K562 (cell line): ENCODE results near the gene PMPCA. TPM values are rescaled to one million over a fixed set of nuclear protein-coding genes. Genes with fewer than 3 reads are reported as not detected.

Experiments used
- ATAC-seq: fragments of 200-7000 bp; cut with Tn5 transposase; 3 replicates; pipeline ENCODE4 v1.9.1; 2020; ENCODE audit warnings: moderate library complexity
- BruUV-seq: library from RNA; stranded (reverse); fragments of 400-500 nt; replicated peaks from 2 replicates; lab custom pipeline; 2021; lab: Mats Ljungman, UMichigan
- CTCF ChIA-PET: fragments of 300-600 bp; formaldehyde crosslinking; extraction: SDS; loops from one replicate; lab custom pipeline; 2021; ENCODE audit warnings: low intra/inter-chr PET ratio; lab: Yijun Ruan, JAX
- POLR2A ChIA-PET: fragments of 300-600, 350-650 bp; sonication (Branson Sonifier 250); formaldehyde crosslinking; extraction: SDS; loops from one replicate; lab custom pipeline; 2021; ENCODE audit warnings: antibody characterized with exemption, inconsistent platforms; lab: Yijun Ruan, JAX
- DNase-seq, 4 experiments: peaks; one replicate each; pipeline versions ENCODE4 v3.0.0 to v3.0.0-alpha.2; 2011 to 2018; ENCODE audit warnings: low spot score in 3 of 4, mixed read lengths in 3 of 4; ENCODE audit errors: extremely low read depth in 1 of 4
- FAIRE-seq: peaks from 2 replicates; lab custom pipeline; 2011; peaks lifted over from hg19 to GRCh38; lab: Jason Lieb, UNC
- H2AFZ ChIP-seq: 2 replicates; pipeline ENCODE4 v1.6.0; 2011; ENCODE audit warnings: low read depth, low read length, control low read depth, inconsistent platforms
- H3K27ac ChIP-seq: fragments of 200-600 bp; 3 replicates; pipeline ENCODE4 v1.8.0; 2011; ENCODE audit warnings: low read depth, mild to moderate bottlenecking, control low read depth, inconsistent platforms, low read length, moderate library complexity, mixed read lengths; ENCODE audit errors: extremely low read depth
- H3K27me3 ChIP-seq, 2 experiments: fragments of 300-600 bp in 1 of 2; 2 replicates in 1 of 2; 3 replicates in 1 of 2; pipeline versions ENCODE4 v1.6.0 to v1.8.0; 2011; ENCODE audit warnings: inconsistent platforms in 2 of 2, low read length in 2 of 2, mild to moderate bottlenecking in 1 of 2, mixed read lengths in 1 of 2, moderate library complexity in 1 of 2; ENCODE audit not compliant: control insufficient read depth in 2 of 2, insufficient read depth in 2 of 2
- H3K36me3 ChIP-seq: fragments of 300-600 bp; 3 replicates; pipeline ENCODE4 v1.8.0; 2011; ENCODE audit warnings: mild to moderate bottlenecking, low read length, inconsistent platforms; ENCODE audit not compliant: control insufficient read depth, insufficient read depth
- H3K4me1 ChIP-seq, 2 experiments: fragments of 200-600 bp in 1 of 2; replicated peaks in 1 of 2; 2 replicates in 1 of 2; 3 replicates in 1 of 2; pipeline versions ENCODE4 v1.5.1 to v1.8.0; 2011; ENCODE audit warnings: inconsistent platforms in 2 of 2, low read length in 2 of 2, mild to moderate bottlenecking in 1 of 2, mixed read lengths in 1 of 2, moderate library complexity in 1 of 2; ENCODE audit not compliant: control insufficient read depth in 2 of 2, insufficient read depth in 2 of 2
- H3K4me2 ChIP-seq: 2 replicates; pipeline ENCODE4 v1.6.1; 2011; ENCODE audit warnings: low read length, control low read depth, inconsistent platforms, mixed read lengths; ENCODE audit not compliant: insufficient read depth
- H3K4me3 ChIP-seq: fragments of 200-600 bp; sonication (generic), shearing (Covaris generic); 2 replicates; pipeline ENCODE4 v1.5.1; 2016; ENCODE audit warnings: control low read depth, inconsistent platforms
- H3K79me2 ChIP-seq: fragments of 200-600 bp; 3 replicates; pipeline ENCODE4 v1.8.0; 2011; ENCODE audit warnings: low read length, inconsistent platforms; ENCODE audit not compliant: control insufficient read depth, insufficient read depth
- H3K9ac ChIP-seq, 2 experiments: 2 replicates each; pipeline versions ENCODE4 v1.6.0 to v1.6.1; 2011; ENCODE audit warnings: low read depth in 2 of 2, low read length in 2 of 2, control low read depth in 1 of 2, inconsistent platforms in 1 of 2, mild to moderate bottlenecking in 1 of 2, mixed read lengths in 1 of 2; ENCODE audit not compliant: insufficient read depth in 1 of 2
- H3K9me1 ChIP-seq: one replicate; pipeline ENCODE4 v1.6.0; 2011; ENCODE audit warnings: inconsistent platforms, mild to moderate bottlenecking, low read length, moderate library complexity; ENCODE audit not compliant: control insufficient read depth, insufficient read depth
- H3K9me3 ChIP-seq: replicated peaks from 2 replicates; pipeline ENCODE4 v1.5.1; 2011; ENCODE audit warnings: low read depth, low read length, inconsistent platforms; ENCODE audit not compliant: control insufficient read depth, insufficient read depth
- H4K20me1 ChIP-seq: replicated peaks from 2 replicates; pipeline ENCODE4 v1.6.1; 2011; ENCODE audit warnings: low read length, inconsistent platforms, mixed read lengths; ENCODE audit not compliant: control insufficient read depth, insufficient read depth
- BRD9 ChIP-seq: fragments of 450-650 bp; IDR thresholded peaks from 2 replicates; pipeline ENCODE4 v1.6.1; 2018; ENCODE audit warnings: low read depth; ENCODE audit not compliant: partially characterized antibody
- KDM5B ChIP-seq: fragments of 200-600 bp; sonication (generic); IDR thresholded peaks from 2 replicates; pipeline ENCODE4 v1.6.1; 2012; ENCODE audit warnings: low read depth, mild to moderate bottlenecking, moderate library complexity, low read length, control low read depth, inconsistent platforms; ENCODE audit not compliant: insufficient replicate concordance
- MEF2A ChIP-seq: IDR thresholded peaks from 2 replicates; pipeline ENCODE4 v1.6.1; 2011; ENCODE audit warnings: low read depth, mild to moderate bottlenecking, low read length, moderate library complexity; ENCODE audit not compliant: control insufficient read depth
- POLR2G ChIP-seq: fragments of 200-400 bp; formaldehyde crosslinking; IDR thresholded peaks from 2 replicates; pipeline ENCODE4 v1.6.1; 2017; ENCODE audit warnings: low read depth, mild to moderate bottlenecking, antibody characterized with exemption, low read length, moderate library complexity
- ZNF79 ChIP-seq: fragments of 250-450 bp; sonication (Bioruptor Pico); IDR thresholded peaks from 2 replicates; pipeline ENCODE4 v1.4.0; 2020; ENCODE audit warnings: low read depth, mild to moderate bottlenecking, moderate library complexity
- WGBS: fragments of 100-300 bp; shearing (Covaris generic); methylation state at CpG from one replicate; pipeline ENCODE4 v1.1.6; 2016; ENCODE audit warnings: low coverage, mixed read lengths; ENCODE audit not compliant: insufficient coverage; ENCODE audit errors: missing lambda C conversion rate; 5-methylcytosine and 5-hydroxymethylcytosine counted together
- in situ Hi-C: fragments of 300-500 bp; cut with MboI; formaldehyde crosslinking; loops from 4 replicates; pipeline ENCODE4 v1.15.0; 2018; ENCODE audit warnings: inconsistent platforms, mixed read lengths
- intact Hi-C: fragments of 100-400 bp; cut with micrococcal nuclease; formaldehyde crosslinking; loops from 2 replicates; pipeline ENCODE4 v1.14.2; 2022
- polyA plus RNA-seq, 8 experiments: library from polyadenylated mRNA; depleted of rRNA in 4 of 8; stranded (reverse) in 5 of 8; unstranded in 3 of 8; fragments of >200 nt; fragmentation: Nextera tagmentation in 2 of 8; fragmentation: Illumina TruSeq in 1 of 8; extraction: Ambion mirVana in 2 of 8; extraction: Trizol in 1 of 8; gene quantifications; 2 replicates each; pipeline versions ENCODE4 v1.2.1 to v1.2.3, GENCODE V29; 2011 to 2014; ENCODE audit warnings: inconsistent platforms in 1 of 8, missing spikeins in 1 of 8
- total RNA-seq, 7 experiments: library from RNA; depleted of rRNA in 6 of 7; stranded (reverse); fragments of >200 nt in 6 of 7; fragmentation: Illumina TruSeq in 2 of 7; extraction: Trizol in 2 of 7; gene quantifications; 2 replicates each; pipeline versions ENCODE4 v1.2.1 to v1.2.3, GENCODE V29; 2011 to 2021; ENCODE audit warnings: low replicate concordance in 1 of 7
- TF ChIP-seq, protein P1 (sequence below): fragments of 450-650 bp; formaldehyde crosslinking; IDR thresholded peaks from 2 replicates; pipeline ENCODE4 v1.4.0; 2020; ENCODE audit warnings: mild to moderate bottlenecking, mixed read lengths

The PMPCA gene
- total and polyA plus RNA-seq, 9 of the 15 experiments (the other 6 are each of a cell fraction or from before 2014, with no cell fraction given): 23.9 to 143 (median 86.6) TPM

DNA sequence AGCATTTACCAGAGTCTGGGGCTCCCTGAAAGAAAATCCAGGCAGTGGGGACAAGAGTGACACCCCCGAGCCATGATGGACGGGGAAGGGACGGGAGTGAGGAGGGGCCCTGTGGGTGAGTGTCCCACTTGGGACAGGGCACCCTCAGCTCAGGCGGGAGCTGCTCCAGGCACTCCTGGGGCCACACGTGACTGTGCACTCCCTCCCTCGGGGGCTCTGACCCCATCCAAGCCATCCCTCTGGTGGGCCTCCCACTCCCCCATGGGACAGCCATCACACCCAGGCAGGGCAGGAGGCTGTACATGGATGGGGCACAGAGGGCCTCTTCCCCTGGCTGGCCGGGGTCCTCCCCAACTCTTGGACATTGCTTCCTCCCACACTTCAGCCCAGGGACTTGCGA, 34.0 kb upstream of the PMPCA start:
- H3K36me3 ChIP-seq: peaks cover 82% of the 10 kb centered on the region; the same call in 2 of the 3 replicates
- POLR2A ChIA-PET: interaction anchor here (0.7 to 1.9 kb wide), 3 partner anchors 9 to 23 kb away, joined by 3 to 8 read pairs (median 3); no protein-coding TSS in a partner anchor
- no TSS peak for BruUV-seq
- H3K4me1 ChIP-seq: peaks cover 9 to 68% of the 10 kb centered on the region in 2 experiments; a peak in 4 of 5 replicates
- H3K79me2 ChIP-seq: peaks cover 24% of the 10 kb centered on the region
- intact Hi-C loops (no loop called here), in situ Hi-C loops (no loop called here)
- ATAC-seq: no peak
- no peaks in the 10 kb centered on the region for H4K20me1 ChIP-seq
- no peak overlapping the region for H3K9ac ChIP-seq
- CTCF ChIA-PET: no interaction called here
- TF ChIP-seq, protein P1, sequence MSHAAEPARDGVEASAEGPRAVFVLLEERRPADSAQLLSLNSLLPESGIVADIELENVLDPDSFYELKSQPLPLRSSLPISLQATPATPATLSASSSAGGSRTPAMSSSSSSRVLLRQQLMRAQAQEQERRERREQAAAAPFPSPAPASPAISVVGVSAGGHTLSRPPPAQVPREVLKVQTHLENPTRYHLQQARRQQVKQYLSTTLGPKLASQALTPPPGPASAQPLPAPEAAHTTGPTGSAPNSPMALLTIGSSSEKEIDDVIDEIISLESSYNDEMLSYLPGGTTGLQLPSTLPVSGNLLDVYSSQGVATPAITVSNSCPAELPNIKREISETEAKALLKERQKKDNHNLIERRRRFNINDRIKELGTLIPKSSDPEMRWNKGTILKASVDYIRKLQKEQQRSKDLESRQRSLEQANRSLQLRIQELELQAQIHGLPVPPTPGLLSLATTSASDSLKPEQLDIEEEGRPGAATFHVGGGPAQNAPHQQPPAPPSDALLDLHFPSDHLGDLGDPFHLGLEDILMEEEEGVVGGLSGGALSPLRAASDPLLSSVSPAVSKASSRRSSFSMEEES (CRISPR knock-in tag): no peak
- TF ChIP-seq ZNF79 (no peak), MEF2A (no peak), KDM5B (no peak), POLR2G (peak; percentile 51), BRD9 (no peak)
- H3K4me3 ChIP-seq: no peak overlapping the region
- 81% methylated on average over 8 of the region's 8 CpGs for WGBS
- no peaks in the 10 kb centered on the region for H3K27me3 ChIP-seq
- H3K9me3 ChIP-seq: no peaks in the 10 kb centered on the region
- H3K27ac ChIP-seq: no peak overlapping the region
- H2AFZ ChIP-seq: no peak overlapping the region
- DNase-seq: no peak
- no peak for FAIRE-seq
- H3K4me2 ChIP-seq: no peak overlapping the region
- H3K9me1 ChIP-seq: no peaks in the 10 kb centered on the region
